ENCODE results near the gene DAW1. TPM values are rescaled to one million over a fixed set of nuclear protein-coding genes. Genes with fewer than 3 reads are reported as not detected.

The DAW1 gene
- total RNA-seq, 1 experiment from 2014 or later: 2.8 TPM

DNA sequence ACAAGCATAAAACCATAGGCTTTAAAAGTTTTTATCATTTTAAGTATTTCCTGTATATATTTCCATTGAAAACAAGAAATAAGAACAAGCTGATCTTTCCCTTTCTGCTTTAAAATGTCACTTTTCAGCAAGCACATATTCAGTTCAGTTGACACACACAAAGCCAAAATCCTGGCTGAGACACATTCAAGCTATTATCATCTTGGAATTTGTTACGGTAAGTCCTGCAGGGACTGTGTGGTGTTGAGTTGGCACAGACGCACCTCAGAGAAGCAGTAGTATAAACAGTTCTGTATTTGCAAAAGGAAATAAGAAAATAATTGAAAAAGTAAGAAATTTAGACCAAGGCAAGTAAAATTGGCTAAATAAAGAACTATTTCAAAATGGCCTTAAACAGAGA is 10.4 kb upstream of the DAW1 start:
- BruUV-seq (replicated peaks): no TSS peak
- no peak overlapping the region for H2AFZ ChIP-seq
- no peaks in the 10 kb centered on the region for H4K20me1 ChIP-seq (ENCODE audit: insufficient read depth)
- TF ChIP-seq, protein P1, sequence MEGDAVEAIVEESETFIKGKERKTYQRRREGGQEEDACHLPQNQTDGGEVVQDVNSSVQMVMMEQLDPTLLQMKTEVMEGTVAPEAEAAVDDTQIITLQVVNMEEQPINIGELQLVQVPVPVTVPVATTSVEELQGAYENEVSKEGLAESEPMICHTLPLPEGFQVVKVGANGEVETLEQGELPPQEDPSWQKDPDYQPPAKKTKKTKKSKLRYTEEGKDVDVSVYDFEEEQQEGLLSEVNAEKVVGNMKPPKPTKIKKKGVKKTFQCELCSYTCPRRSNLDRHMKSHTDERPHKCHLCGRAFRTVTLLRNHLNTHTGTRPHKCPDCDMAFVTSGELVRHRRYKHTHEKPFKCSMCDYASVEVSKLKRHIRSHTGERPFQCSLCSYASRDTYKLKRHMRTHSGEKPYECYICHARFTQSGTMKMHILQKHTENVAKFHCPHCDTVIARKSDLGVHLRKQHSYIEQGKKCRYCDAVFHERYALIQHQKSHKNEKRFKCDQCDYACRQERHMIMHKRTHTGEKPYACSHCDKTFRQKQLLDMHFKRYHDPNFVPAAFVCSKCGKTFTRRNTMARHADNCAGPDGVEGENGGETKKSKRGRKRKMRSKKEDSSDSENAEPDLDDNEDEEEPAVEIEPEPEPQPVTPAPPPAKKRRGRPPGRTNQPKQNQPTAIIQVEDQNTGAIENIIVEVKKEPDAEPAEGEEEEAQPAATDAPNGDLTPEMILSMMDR (conservative IDR thresholded peaks at IDR 0.05): no peak
- no peak for TF ChIP-seq EZH2 (IDR thresholded peaks at IDR 0.05; ENCODE audit: low read depth)
- no peak overlapping the region for H3K4me3 ChIP-seq
- POLR2A ChIA-PET (ENCODE audit: unreplicated experiment): no interaction called here
- H3K27ac ChIP-seq: no peak overlapping the region
- no peaks in the 10 kb centered on the region for H3K9me3 ChIP-seq (ENCODE audit: insufficient read depth, low read depth)
- H3K9me2 ChIP-seq (ENCODE audit: insufficient read depth): no peaks in the 10 kb centered on the region
- peaks cover 29% of the 10 kb centered on the region for H3K4me1 ChIP-seq (replicated peaks; ENCODE audit: insufficient read depth)
- no peaks in the 10 kb centered on the region for H3K27me3 ChIP-seq (ENCODE audit: insufficient read depth, low read depth)
- H3F3A ChIP-seq (ENCODE audit: insufficient read depth, low read depth): peaks cover 22% of the 10 kb centered on the region
- no peaks in the 10 kb centered on the region for H3K79me2 ChIP-seq (ENCODE audit: low read depth)
- no peaks in the 10 kb centered on the region for H3K36me3 ChIP-seq (ENCODE audit: low read depth)
- intact Hi-C loops (cut with micrococcal nuclease; ENCODE audit: unreplicated experiment): no loop called here
- no peak overlapping the region for H3K4me2 ChIP-seq
- CTCF ChIA-PET: no interaction called here
- DNase-seq: no peak

DNA sequence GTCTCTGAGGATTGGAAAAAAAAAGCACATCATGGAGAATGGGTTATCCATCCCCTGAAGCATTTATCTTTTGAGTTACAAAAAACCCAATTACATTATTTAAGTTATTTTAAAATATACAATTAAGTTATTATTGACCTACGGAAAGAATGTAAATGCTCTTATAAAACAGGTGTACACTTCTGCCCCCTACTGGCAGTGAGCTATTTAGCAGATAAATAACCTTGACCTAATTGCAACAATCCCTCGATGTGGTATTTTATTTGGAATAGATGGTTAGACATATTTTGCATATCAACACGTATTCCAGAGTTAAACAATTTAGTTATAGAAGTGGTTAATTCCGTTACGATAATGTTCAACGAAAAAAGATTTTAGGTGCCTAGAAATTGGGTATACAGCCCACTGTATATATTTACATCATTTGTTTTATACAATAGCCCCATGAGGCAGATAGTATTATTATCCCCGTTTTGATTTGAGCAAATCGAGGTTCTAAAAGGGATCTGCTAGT is 9.1 kb upstream of the DAW1 start:
- TF ChIP-seq, protein P1 (conservative IDR thresholded peaks at IDR 0.05): peak; percentile 75
- TF ChIP-seq EZH2 (IDR thresholded peaks at IDR 0.05; ENCODE audit: low read depth): no peak
- intact Hi-C loops (cut with micrococcal nuclease; ENCODE audit: unreplicated experiment): loop anchor here (2.0 kb wide), 4 partner anchors 43 to 455 kb away; no protein-coding TSS in a partner anchor
- H3F3A ChIP-seq (ENCODE audit: insufficient read depth, low read depth): peaks cover 22% of the 10 kb centered on the region
- CTCF ChIA-PET: interaction anchor here (0.5 to 2.1 kb wide), 8 partner anchors 9 to 350 kb away, joined by 3 to 11 read pairs (median 6); partner anchors contain the start of gene DAW1
- no TSS peak for BruUV-seq (replicated peaks)
- H3K9me2 ChIP-seq (ENCODE audit: insufficient read depth): no peaks in the 10 kb centered on the region
- POLR2A ChIA-PET (ENCODE audit: unreplicated experiment): interaction anchor here (0.7 kb wide), 1 partner anchor 9 kb away, joined by 3 read pairs; no protein-coding TSS in a partner anchor
- peak overlapping the region; percentile 93 for H3K27ac ChIP-seq
- peak overlapping the region; percentile 58 for H2AFZ ChIP-seq
- H3K36me3 ChIP-seq (ENCODE audit: low read depth): no peaks in the 10 kb centered on the region
- no peaks in the 10 kb centered on the region for H3K79me2 ChIP-seq (ENCODE audit: low read depth)
- H3K9me3 ChIP-seq (ENCODE audit: insufficient read depth, low read depth): no peaks in the 10 kb centered on the region
- H4K20me1 ChIP-seq (ENCODE audit: insufficient read depth): no peaks in the 10 kb centered on the region
- no peak overlapping the region for H3K4me3 ChIP-seq
- DNase-seq: no peak
- peaks cover 29% of the 10 kb centered on the region for H3K4me1 ChIP-seq (replicated peaks; ENCODE audit: insufficient read depth)
- no peaks in the 10 kb centered on the region for H3K27me3 ChIP-seq (ENCODE audit: insufficient read depth, low read depth)
- peak overlapping the region; percentile 61 for H3K4me2 ChIP-seq

DNA sequence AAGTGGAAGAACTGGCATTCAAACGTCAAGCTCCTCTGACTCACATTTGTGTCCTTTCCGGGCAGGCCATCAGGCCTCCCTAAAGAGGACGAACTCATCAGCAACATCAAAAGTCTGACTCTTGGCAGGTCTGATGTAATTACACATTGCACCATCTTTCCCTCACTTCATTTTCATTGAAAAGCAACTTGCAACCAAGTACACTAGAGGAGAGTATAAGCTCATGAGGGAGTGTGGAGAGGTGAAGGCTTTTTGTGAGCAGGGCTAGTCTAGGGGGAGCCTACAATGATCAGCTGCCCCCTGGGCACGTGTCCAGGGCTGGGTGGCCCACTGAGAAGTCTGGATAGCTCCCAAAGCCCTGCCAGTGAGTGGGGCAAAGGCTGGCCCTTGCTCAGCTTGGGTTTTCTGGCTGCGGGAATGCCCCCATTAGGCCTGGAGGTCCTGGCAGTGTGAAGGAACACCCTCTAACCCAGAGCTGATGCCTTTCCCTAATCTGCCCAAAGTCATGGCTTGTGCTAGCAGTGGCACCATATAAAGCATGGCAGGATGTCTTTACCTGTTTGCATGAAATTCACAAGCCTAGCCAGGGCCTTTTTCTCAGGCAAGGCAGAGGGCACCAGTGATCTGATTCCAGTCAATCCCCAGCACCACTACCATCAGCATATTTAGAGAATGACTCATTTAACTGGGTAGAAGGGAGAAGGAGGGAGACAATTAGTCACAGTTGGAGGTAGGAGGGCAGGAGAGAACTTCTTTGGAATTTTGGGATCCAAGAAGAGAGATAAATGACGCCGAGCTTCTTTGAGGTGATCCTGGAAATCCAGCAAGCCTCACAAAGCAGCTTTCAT is 8.5 kb upstream of the DAW1 start:
- Histone ChIP-seq H3K4me2 (peak overlapping the region; percentile 61), H3K36me3 (ENCODE audit: low read depth) (no peaks in the 10 kb centered on the region), H3K27me3 (ENCODE audit: insufficient read depth, low read depth) (no peaks in the 10 kb centered on the region), H3K4me3 (no peak overlapping the region), H3K79me2 (ENCODE audit: low read depth) (no peaks in the 10 kb centered on the region), H3K27ac (peak overlapping the region; percentile 93), H2AFZ (peak overlapping the region; percentile 58), H3K9me3 (ENCODE audit: insufficient read depth, low read depth) (no peaks in the 10 kb centered on the region), H3K4me1 (replicated peaks; ENCODE audit: insufficient read depth) (peaks cover 29% of the 10 kb centered on the region), H3K9me2 (ENCODE audit: insufficient read depth) (no peaks in the 10 kb centered on the region), H4K20me1 (ENCODE audit: insufficient read depth) (no peaks in the 10 kb centered on the region), H3F3A (ENCODE audit: insufficient read depth, low read depth) (peaks cover 22% of the 10 kb centered on the region)
- CTCF ChIA-PET: interaction anchor here (1.1 to 2.1 kb wide), 6 partner anchors 9 to 205 kb away, joined by 3 to 11 read pairs (median 6); partner anchors contain the start of gene DAW1
- DNase-seq: peak; percentile 56 to 85
- TF ChIP-seq EZH2 (IDR thresholded peaks at IDR 0.05; ENCODE audit: low read depth): no peak
- intact Hi-C loops (cut with micrococcal nuclease; ENCODE audit: unreplicated experiment): loop anchor here (1.0 to 2.0 kb wide), 5 partner anchors 44 to 456 kb away; no protein-coding TSS in a partner anchor
- BruUV-seq (replicated peaks): TSS peak; percentile 52
- POLR2A ChIA-PET (ENCODE audit: unreplicated experiment): no interaction called here
